ENCODE data around the gene CRYAA.

GRCh38 chr21:43204638-43205037 is 35.8 kb downstream of the CRYAA start:
- TF ChIP-seq TAF1 (IDR thresholded peaks at IDR 0.05; ENCODE audit: low read depth, low read length) (no peak), CEBPB (IDR thresholded peaks at IDR 0.05; ENCODE audit: low read depth, low read length) (no peak), CTCF (IDR thresholded peaks at IDR 0.05; ENCODE audit: control extremely low read depth in 1 of 3, insufficient read depth in 1 of 3, low read depth in 1 of 3, low read length in 3 of 3) (no peak), GTF2F1 (IDR thresholded peaks at IDR 0.05; ENCODE audit: borderline replicate concordance, low read depth, low read length) (no peak), E2F6 (IDR thresholded peaks at IDR 0.05) (no peak), SAP30 (IDR thresholded peaks at IDR 0.05; ENCODE audit: insufficient read depth, insufficient replicate concordance, low read length) (no peak), EP300 (IDR thresholded peaks at IDR 0.05; ENCODE audit: borderline replicate concordance in 1 of 2, low read depth in 2 of 2, low read length in 2 of 2) (no peak), POLR2A (IDR thresholded peaks at IDR 0.05; ENCODE audit: control extremely low read depth in 1 of 2, low read depth in 2 of 2, low read length in 2 of 2) (no peak), SP1 (IDR thresholded peaks at IDR 0.05; ENCODE audit: low read depth, low read length) (no peak), MAX (IDR thresholded peaks at IDR 0.05) (no peak)
